Thyroid gland (tissue), 4 donors: ENCODE measurements around the gene PRKD3. TPM values are rescaled to one million over a fixed set of nuclear protein-coding genes. Genes with fewer than 3 reads are reported as not detected.

ENCODE experiments used
- DNase-seq, 2 donors: peaks; one replicate each; pipeline ENCODE4 v3.0.0-alpha.2; 2019
- H3K27ac ChIP-seq, 3 donors: fragments of 200-600 bp; sonication (generic); 1 replicate in 2 of 3; 2 replicates in 1 of 3; pipeline ENCODE4 v1.5.1; 2016 to 2019; ENCODE audit warnings: mild to moderate bottlenecking in 1 of 3, moderate library complexity in 1 of 3
- H3K27me3 ChIP-seq: fragments of 200-600 bp; sonication (generic); one replicate; pipeline ENCODE4 v1.5.1; 2019
- H3K36me3 ChIP-seq, 2 donors: fragments of 200-600 bp; sonication (generic); one replicate each; pipeline ENCODE4 v1.5.1; 2016 to 2019
- H3K4me1 ChIP-seq, 2 donors: fragments of 200-600 bp; sonication (generic); one replicate each; pipeline ENCODE4 v1.5.1; 2017 to 2019
- H3K4me3 ChIP-seq, 3 donors: fragments of 200-600 bp; sonication (generic); replicated peaks in 1 of 3; 1 replicate in 2 of 3; 2 replicates in 1 of 3; pipeline ENCODE4 v1.5.1; 2016; ENCODE audit warnings: mild to moderate bottlenecking in 1 of 3
- H3K9me3 ChIP-seq: fragments of 200-600 bp; sonication (generic); one replicate; pipeline ENCODE4 v1.5.1; 2017
- CTCF ChIP-seq, 6 experiments: fragments of 200-600 bp in 3 of 6; fragments of 450-650 bp in 3 of 6; sonication (generic) in 3 of 6; IDR thresholded peaks; one replicate each; pipeline ENCODE4 v1.5.1; 2016 to 2019; ENCODE audit warnings: antibody characterized with exemption in 6 of 6, mild to moderate bottlenecking in 2 of 6, inconsistent platforms in 1 of 6, moderate library complexity in 1 of 6
- POLR2A ChIP-seq, 2 donors: fragments of 450-650 bp; IDR thresholded peaks; one replicate each; pipeline ENCODE4 v1.6.1; 2017; ENCODE audit warnings: antibody characterized with exemption in 2 of 2, mild to moderate bottlenecking in 2 of 2, moderate library complexity in 1 of 2
- WGBS, 2 donors: methylation state at CpG; one replicate each; pipeline ENCODE4 v1.1.5; 2017; 5-methylcytosine and 5-hydroxymethylcytosine counted together
- intact Hi-C: fragments of 100-400 bp; cut with DNase I; formaldehyde crosslinking; loops from one replicate; pipeline ENCODE4 v1.15.1; 2023
- total RNA-seq, 4 donors: library from RNA; depleted of rRNA; stranded (reverse); fragments of >200 nt; gene quantifications; one replicate each; pipeline ENCODE4 v1.2.3, GENCODE V29; 2016

The PRKD3 gene
- total RNA-seq, 4 donors from 2014 or later, result 31.3 to 45.2 (median 42.2) TPM

GRCh38 chr2:37337620-37338280 lies 13.1 kb upstream of the PRKD3 start:
- Histone ChIP-seq H3K27me3 (no peaks in the 10 kb centered on the region), H3K9me3 (no peaks in the 10 kb centered on the region), H3K27ac (no peak overlapping the region), H3K36me3 (no peaks in the 10 kb centered on the region), H3K4me3 (no peak overlapping the region), H3K4me1 (no peaks in the 10 kb centered on the region)
- intact Hi-C loops, result no loop called here
- DNase-seq, result no peak
- 81 to 82% methylated on average over 7 of the region's 7 CpGs for WGBS, 2 donors
- TF ChIP-seq POLR2A (IDR thresholded peaks at IDR 0.05) (no peak), CTCF (IDR thresholded peaks at IDR 0.05) (no peak)

GRCh38 chr2:37335604-37336003 lies 11.0 kb upstream of the PRKD3 start:
- Histone ChIP-seq H3K4me1 (no peaks in the 10 kb centered on the region), H3K9me3 (no peaks in the 10 kb centered on the region), H3K27me3 (no peaks in the 10 kb centered on the region), H3K36me3 (no peaks in the 10 kb centered on the region), H3K27ac (no peak overlapping the region), H3K4me3 (no peak overlapping the region)
- intact Hi-C loops, result no loop called here
- TF ChIP-seq POLR2A (IDR thresholded peaks at IDR 0.05) (no peak), CTCF (IDR thresholded peaks at IDR 0.05) (no peak)
- no peak for DNase-seq
- WGBS, 2 donors, result 92 to 93% methylated on average over 2 of the region's 2 CpGs

GRCh38 chr2:37333256-37333655 lies 8.6 kb upstream of the PRKD3 start:
- H3K4me3 ChIP-seq, result no peak overlapping the region
- H3K4me1 ChIP-seq, result no peaks in the 10 kb centered on the region
- no peak for TF ChIP-seq CTCF (IDR thresholded peaks at IDR 0.05)
- TF ChIP-seq POLR2A (IDR thresholded peaks at IDR 0.05), result no peak
- DNase-seq, result no peak
- intact Hi-C loops, result no loop called here
- WGBS, 2 donors, result 96 to 97% methylated on average over 2 of the region's 2 CpGs
- no peaks in the 10 kb centered on the region for H3K9me3 ChIP-seq
- H3K27me3 ChIP-seq, result no peaks in the 10 kb centered on the region
- no peak overlapping the region for H3K27ac ChIP-seq
- H3K36me3 ChIP-seq, result no peaks in the 10 kb centered on the region

GRCh38 chr2:37332560-37332959 lies 7.9 kb upstream of the PRKD3 start:
- Histone ChIP-seq H3K9me3 (no peaks in the 10 kb centered on the region), H3K36me3 (no peaks in the 10 kb centered on the region), H3K4me3 (no peak overlapping the region), H3K27me3 (no peaks in the 10 kb centered on the region), H3K27ac (no peak overlapping the region), H3K4me1 (no peaks in the 10 kb centered on the region)
- TF ChIP-seq POLR2A (IDR thresholded peaks at IDR 0.05) (no peak), CTCF (IDR thresholded peaks at IDR 0.05) (no peak)
- 92 to 100% methylated on average over 3 of the region's 3 CpGs for WGBS, 2 donors
- DNase-seq, result no peak
- intact Hi-C loops, result no loop called here

- Histone ChIP-seq H3K4me1 (peaks cover 0 to 1% of the 10 kb centered on the region in 2 donors), H3K27me3 (no peaks in the 10 kb centered on the region), H3K9me3 (no peaks in the 10 kb centered on the region), H3K4me3 (no peak overlapping the region), H3K27ac (no peak overlapping the region), H3K36me3 (no peaks in the 10 kb centered on the region)
- DNase-seq, result no peak
- TF ChIP-seq POLR2A (IDR thresholded peaks at IDR 0.05) (no peak), CTCF (IDR thresholded peaks at IDR 0.05) (no peak)
- intact Hi-C loops, result no loop called here
Observed at GRCh38 chr2:37330681-37331080, 6.0 kb upstream of the PRKD3 start.
